Karpas-422 (cell line): ENCODE results near the gene MALRD1. TPM values are rescaled to one million over a fixed set of nuclear protein-coding genes. Genes with fewer than 3 reads are reported as not detected.

Experiments used
- DNase-seq: peaks from one replicate; pipeline ENCODE4 v3.0.0-alpha.2; 2015
- H2AFZ ChIP-seq: fragments of 200-600 bp; sonication (generic); 2 replicates; pipeline ENCODE4 v1.6.1; 2014; ENCODE audit warnings: antibody characterized with exemption, low read length, mixed read lengths
- H3K27ac ChIP-seq: fragments of 200-600 bp; sonication (generic); 2 replicates; pipeline ENCODE4 v1.5.1; 2014; ENCODE audit warnings: mild to moderate bottlenecking, low read length, moderate library complexity
- H3K27me3 ChIP-seq: fragments of 200-600 bp; sonication (generic); 2 replicates; pipeline ENCODE4 v1.6.1; 2014; ENCODE audit warnings: low read length, mixed read lengths
- H3K36me3 ChIP-seq: fragments of 200-600 bp; sonication (generic); 2 replicates; pipeline ENCODE4 v1.6.1; 2014; ENCODE audit warnings: low read length, mixed read lengths; ENCODE audit not compliant: insufficient read depth
- H3K4me1 ChIP-seq: fragments of 200-600 bp; sonication (generic); 2 replicates; pipeline ENCODE4 v1.6.1; 2014; ENCODE audit warnings: mild to moderate bottlenecking, low read length, mixed read lengths
- H3K4me2 ChIP-seq: fragments of 200-600 bp; sonication (generic); 2 replicates; pipeline ENCODE4 v1.6.1; 2014; ENCODE audit warnings: low read length, low read depth, mild to moderate bottlenecking; ENCODE audit not compliant: poor library complexity, severe bottlenecking
- H3K4me3 ChIP-seq: fragments of 200-600 bp; sonication (generic); 2 replicates; pipeline ENCODE4 v1.5.1; 2014; ENCODE audit warnings: mild to moderate bottlenecking, antibody characterized with exemption, low read length, mixed read lengths
- H3K79me2 ChIP-seq: fragments of 200-600 bp; sonication (generic); 2 replicates; pipeline ENCODE4 v1.6.1; 2014; ENCODE audit warnings: mild to moderate bottlenecking, low read length, mixed read lengths
- H3K9ac ChIP-seq: fragments of 200-600 bp; sonication (generic); 2 replicates; pipeline ENCODE4 v1.6.0; 2014; ENCODE audit warnings: low read length
- H3K9me2 ChIP-seq: fragments of 200-600 bp; sonication (generic), shearing (Covaris generic); replicated peaks from 2 replicates; pipeline ENCODE4 v1.6.0; 2014; ENCODE audit warnings: mild to moderate bottlenecking, low read length, moderate library complexity; ENCODE audit not compliant: insufficient read depth
- H3K9me3 ChIP-seq: fragments of 300-700, 200-600 bp; sonication (generic); 2 replicates; pipeline ENCODE4 v1.6.1; 2014; ENCODE audit warnings: low read length, mixed read lengths
- H4K20me1 ChIP-seq: fragments of 200-600 bp; sonication (generic); 2 replicates; pipeline ENCODE4 v1.6.1; 2014; ENCODE audit warnings: mild to moderate bottlenecking, antibody characterized with exemption, low read length, low read depth; ENCODE audit not compliant: insufficient read depth
- total RNA-seq: library from RNA; depleted of rRNA; stranded (reverse); fragments of >200 nt; shearing (Covaris generic); gene quantifications from 2 replicates; pipeline ENCODE4 v1.2.3, GENCODE V29; 2014; ENCODE audit warnings: low replicate concordance

The MALRD1 gene
- total RNA-seq, 1 experiment from 2014 or later: not detected

- DNase-seq: no peak
- no peak overlapping the region for H3K4me2 ChIP-seq
- H4K20me1 ChIP-seq: no peaks in the 10 kb centered on the region
- peaks cover 11% of the 10 kb centered on the region; the same call in 1 of the 2 replicates for H3K9me3 ChIP-seq
- H3K27me3 ChIP-seq: no peaks in the 10 kb centered on the region
- H3K36me3 ChIP-seq: no peaks in the 10 kb centered on the region
- no peaks in the 10 kb centered on the region for H3K79me2 ChIP-seq
- 0 out of 2 replicates have a peak, but pooled peaks cover 6% of the 10 kb centered on the region for H3K9me2 ChIP-seq
- H3K27ac ChIP-seq: no peak overlapping the region
- no peak overlapping the region for H3K9ac ChIP-seq
- H3K4me1 ChIP-seq: no peaks in the 10 kb centered on the region
- no peak overlapping the region for H2AFZ ChIP-seq
- no peak overlapping the region for H3K4me3 ChIP-seq
These were observed 242.2 kb downstream of the MALRD1 start for GRCh38 chr10:19290770-19291169.

- H3K27ac ChIP-seq: no peak overlapping the region
- H3K4me2 ChIP-seq: no peak overlapping the region
- H2AFZ ChIP-seq: 0 out of 2 replicates have a peak overlapping the region, but pooled peaks have one; percentile 9
- peaks cover 11% of the 10 kb centered on the region for H3K9me3 ChIP-seq
- H3K4me3 ChIP-seq: no peak overlapping the region
- H3K36me3 ChIP-seq: no peaks in the 10 kb centered on the region
- H3K79me2 ChIP-seq: no peaks in the 10 kb centered on the region
- H3K4me1 ChIP-seq: no peaks in the 10 kb centered on the region
- H3K27me3 ChIP-seq: no peaks in the 10 kb centered on the region
- H4K20me1 ChIP-seq: no peaks in the 10 kb centered on the region
- H3K9ac ChIP-seq: no peak overlapping the region
- 0 out of 2 replicates have a peak, but pooled peaks cover 6% of the 10 kb centered on the region for H3K9me2 ChIP-seq
- DNase-seq: no peak
These were observed 245.6 kb downstream of the MALRD1 start for GRCh38 chr10:19294233-19294632.

- H4K20me1 ChIP-seq: no peaks in the 10 kb centered on the region
These were observed 251.0 kb downstream of the MALRD1 start for GRCh38 chr10:19299645-19300044.

GRCh38 chr10:19302117-19302516 lies 253.5 kb downstream of the MALRD1 start:
- H2AFZ ChIP-seq: no peak overlapping the region
- DNase-seq: no peak

More at GRCh38 chr10:19299645-19300044, 251.0 kb downstream of the MALRD1 start:
- Histone ChIP-seq H2AFZ (no peak overlapping the region), H3K9me2 (no peaks in the 10 kb centered on the region), H3K9ac (no peak overlapping the region), H3K79me2 (no peaks in the 10 kb centered on the region), H3K27me3 (no peaks in the 10 kb centered on the region), H3K27ac (no peak overlapping the region), H3K36me3 (no peaks in the 10 kb centered on the region), H3K4me2 (no peak overlapping the region), H3K4me3 (no peak overlapping the region), H3K4me1 (no peaks in the 10 kb centered on the region), H3K9me3 (peaks cover 4% of the 10 kb centered on the region)
- DNase-seq: no peak

GRCh38 chr10:19310066-19310465 lies 261.5 kb downstream of the MALRD1 start:
- H3K4me1 ChIP-seq: no peaks in the 10 kb centered on the region
- no peak overlapping the region for H3K27ac ChIP-seq
- no peaks in the 10 kb centered on the region for H3K27me3 ChIP-seq
- DNase-seq: no peak
- H3K9me3 ChIP-seq: peaks cover 12% of the 10 kb centered on the region
- no peak overlapping the region for H3K9ac ChIP-seq
- no peaks in the 10 kb centered on the region for H3K36me3 ChIP-seq
- H4K20me1 ChIP-seq: no peaks in the 10 kb centered on the region
- no peaks in the 10 kb centered on the region for H3K79me2 ChIP-seq
- no peak overlapping the region for H3K4me3 ChIP-seq
- H3K4me2 ChIP-seq: no peak overlapping the region
- H2AFZ ChIP-seq: no peak overlapping the region
- H3K9me2 ChIP-seq: no peaks in the 10 kb centered on the region

More at GRCh38 chr10:19302117-19302516, 253.5 kb downstream of the MALRD1 start:
- no peak overlapping the region for H3K4me3 ChIP-seq
- no peaks in the 10 kb centered on the region for H3K36me3 ChIP-seq
- no peak overlapping the region for H3K27ac ChIP-seq
- H3K79me2 ChIP-seq: no peaks in the 10 kb centered on the region
- peaks cover 4% of the 10 kb centered on the region for H3K9me3 ChIP-seq
- H3K4me2 ChIP-seq: no peak overlapping the region
- no peak overlapping the region for H3K9ac ChIP-seq
- H3K9me2 ChIP-seq: no peaks in the 10 kb centered on the region
- H3K27me3 ChIP-seq: no peaks in the 10 kb centered on the region
- no peaks in the 10 kb centered on the region for H3K4me1 ChIP-seq
- no peaks in the 10 kb centered on the region for H4K20me1 ChIP-seq

- Histone ChIP-seq H3K4me3 (no peak overlapping the region), H3K4me1 (no peaks in the 10 kb centered on the region)
These were observed 267.7 kb downstream of the MALRD1 start for GRCh38 chr10:19316204-19316870.

GRCh38 chr10:19317952-19318351 lies 269.4 kb downstream of the MALRD1 start:
- Histone ChIP-seq H3K36me3 (no peaks in the 10 kb centered on the region), H4K20me1 (no peaks in the 10 kb centered on the region), H2AFZ (no peak overlapping the region), H3K9ac (no peak overlapping the region), H3K79me2 (no peaks in the 10 kb centered on the region), H3K9me3 (peaks cover 14% of the 10 kb centered on the region), H3K4me3 (no peak overlapping the region), H3K4me2 (no peak overlapping the region), H3K27ac (no peak overlapping the region), H3K27me3 (no peaks in the 10 kb centered on the region), H3K4me1 (no peaks in the 10 kb centered on the region), H3K9me2 (no peaks in the 10 kb centered on the region)
- DNase-seq: no peak

More at GRCh38 chr10:19316204-19316870, 267.7 kb downstream of the MALRD1 start:
- H4K20me1 ChIP-seq: no peaks in the 10 kb centered on the region
- no peaks in the 10 kb centered on the region for H3K27me3 ChIP-seq
- no peak overlapping the region for H3K27ac ChIP-seq
- no peak overlapping the region for H2AFZ ChIP-seq
- DNase-seq: no peak
- no peaks in the 10 kb centered on the region for H3K79me2 ChIP-seq
- H3K9me2 ChIP-seq: no peaks in the 10 kb centered on the region
- no peak overlapping the region for H3K4me2 ChIP-seq
- no peaks in the 10 kb centered on the region for H3K36me3 ChIP-seq
- H3K9me3 ChIP-seq: peaks cover 8% of the 10 kb centered on the region
- H3K9ac ChIP-seq: no peak overlapping the region

GRCh38 chr10:19325581-19325980 lies 277.0 kb downstream of the MALRD1 start:
- no peaks in the 10 kb centered on the region for H3K4me1 ChIP-seq
- no peaks in the 10 kb centered on the region for H3K27me3 ChIP-seq
- no peaks in the 10 kb centered on the region for H4K20me1 ChIP-seq
- H3K27ac ChIP-seq: no peak overlapping the region
- no peak for DNase-seq
- no peak overlapping the region for H3K9ac ChIP-seq
- peaks cover 29% of the 10 kb centered on the region for H3K9me3 ChIP-seq
- H3K4me3 ChIP-seq: no peak overlapping the region
- no peak overlapping the region for H3K4me2 ChIP-seq
- H2AFZ ChIP-seq: no peak overlapping the region
- no peaks in the 10 kb centered on the region for H3K36me3 ChIP-seq
- no peaks in the 10 kb centered on the region for H3K9me2 ChIP-seq
- no peaks in the 10 kb centered on the region for H3K79me2 ChIP-seq
